Ovary (tissue), 3 donors: ENCODE data around the gene PHKA2.

ENCODE experiments used
- CTCF ChIP-seq, 3 donors: fragments of 450-650 bp in 2 of 3; fragments of 200-600 bp in 1 of 3; IDR thresholded peaks; one replicate each; pipeline versions ENCODE4 v1.5.1 to v1.8.0; 2016 to 2022; ENCODE audit warnings: antibody characterized with exemption in 3 of 3, mild to moderate bottlenecking in 1 of 3
- POLR2A ChIP-seq: fragments of 450-650 bp; IDR thresholded peaks from one replicate; pipeline ENCODE4 v1.6.1; 2017; ENCODE audit warnings: antibody characterized with exemption, mild to moderate bottlenecking, moderate library complexity
- donor health status: DM: no; HTN: no; CAD: no.

DNA sequence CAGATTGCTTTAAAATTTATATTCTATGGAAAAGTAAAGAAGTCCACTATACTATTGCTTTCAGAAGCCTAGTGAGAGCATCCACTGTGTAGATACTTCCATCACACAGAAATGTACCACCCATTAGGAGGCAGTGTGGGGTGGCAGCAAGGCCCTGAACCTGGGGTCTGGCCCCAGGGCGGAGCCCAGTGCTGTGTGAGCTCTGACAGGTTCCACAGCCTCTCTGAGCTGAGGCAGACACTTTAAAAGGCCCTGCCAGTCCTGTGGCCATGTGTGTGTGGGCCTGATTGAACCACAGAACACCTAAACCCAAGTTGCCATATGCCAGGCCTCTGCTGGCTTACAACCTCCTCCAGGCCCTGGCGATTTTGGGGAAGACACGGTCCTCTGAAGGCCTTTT is 49.2 kb downstream of the PHKA2 start:
- TF ChIP-seq CTCF (IDR thresholded peaks at IDR 0.05), result no peak
- TF ChIP-seq POLR2A, result no peak
